ENCODE data around the gene TPPP. TPM values are rescaled to one million over a fixed set of nuclear protein-coding genes. Genes with fewer than 3 reads are reported as not detected.
"Not testable (repeated sequence)": the region's sequence is repeated elsewhere in the genome, so short reads cannot be mapped to it uniquely, and the experiment has no call there.

The TPPP gene
- total and polyA plus RNA-seq, 2 of the 13 experiments (the other 11 are each of a cell fraction or from before 2014, with no cell fraction given): 0.07 TPM; not detected in 1

GRCh38 chr5:633501-633955 is 59.6 kb downstream of the TPPP start (continued):
- TF ChIP-seq SNAPC4 (CRISPR knock-in tag; IDR thresholded peaks at IDR 0.05) (no peak), ZNF44 (CRISPR knock-in tag; IDR thresholded peaks at IDR 0.05) (no peak), ZNF850 (CRISPR knock-in tag; conservative IDR thresholded peaks at IDR 0.05) (no peak), MXD3 (CRISPR knock-in tag; IDR thresholded peaks at IDR 0.05) (no peak)

GRCh38 chr5:628351-629205 is 64.6 kb downstream of the TPPP start:
- H3K4me3 ChIP-seq (replicated peaks in 1 of 3; ENCODE audit: insufficient read depth in 1 of 3, low read depth in 2 of 3, low read length in 3 of 3); H3K27me3 ChIP-seq (ENCODE audit: control insufficient read depth in 1 of 2, insufficient read depth in 2 of 2, low read length in 2 of 2); in situ Hi-C loops (cut with HindIII; ENCODE audit: extremely low pct_ligation_motif_present, low pct_unique_long_range_greater_than_20kb); H3K9ac ChIP-seq (ENCODE audit: insufficient read depth, low read depth, low read length); H3K27ac ChIP-seq (ENCODE audit: extremely low read length, insufficient read depth, low read length); H4K20me1 ChIP-seq (ENCODE audit: insufficient read depth, low read length); DNase-seq (ENCODE audit: low spot score); CTCF ChIA-PET (ENCODE audit: low intra/inter-chr PET ratio, low total read pairs); ATAC-seq; FAIRE-seq; H2AFZ ChIP-seq (ENCODE audit: low read length); H3K4me1 ChIP-seq (ENCODE audit: insufficient read depth, low read length); H3K4me2 ChIP-seq (ENCODE audit: low read depth, low read length); H3K9me3 ChIP-seq (ENCODE audit: low read length); intact Hi-C loops (cut with micrococcal nuclease; ENCODE audit: unreplicated experiment); H3K79me2 ChIP-seq (ENCODE audit: insufficient read depth, low read length); POLR2A ChIA-PET; BruUV-seq (replicated peaks): not testable (repeated sequence)
- 79% methylated on average over 16 of the region's 21 CpGs for WGBS (ENCODE audit: low lambda C conversion rate)
- H3K36me3 ChIP-seq (replicated peaks in 1 of 2; ENCODE audit: control insufficient read depth in 1 of 2, insufficient read depth in 2 of 2, low read length in 2 of 2): peaks cover 7 to 47% of the 10 kb centered on the region in 2 experiments; a peak in 4 of 5 replicates

Measured in HepG2 (cell line).